H1 (cell line): ENCODE data around the gene FGF23. TPM values are rescaled to one million over a fixed set of nuclear protein-coding genes. Genes with fewer than 3 reads are reported as not detected.

Experiments used
- CTCF ChIA-PET: fragments of 300-600 bp; sonication (Branson Sonifier 250); formaldehyde crosslinking; loops from one replicate; lab custom pipeline; 2021; ENCODE audit not compliant: partially characterized antibody; lab: Charles Lee
- POLR2A ChIA-PET: fragments of 300-600 bp; sonication (Branson Sonifier 250); formaldehyde crosslinking; loops from one replicate; lab custom pipeline; 2021; ENCODE audit warnings: inconsistent platforms; ENCODE audit not compliant: partially characterized antibody; lab: Charles Lee
- DNase-seq, 2 experiments: peaks; one replicate each; pipeline versions ENCODE4 v3.0.0 to v3.0.0-alpha.2; 2010 to 2022; ENCODE audit warnings: low spot score in 2 of 2, low read depth in 1 of 2, mixed read lengths in 1 of 2
- FAIRE-seq: peaks from 2 replicates; lab custom pipeline; 2011; peaks lifted over from hg19 to GRCh38; lab: Jason Lieb, UNC
- H2AFZ ChIP-seq: 2 replicates; pipeline ENCODE4 v1.8.1; 2012; ENCODE audit warnings: low read length, inconsistent platforms
- H2AK5ac ChIP-seq: 2 replicates; pipeline ENCODE4 v1.6.1; 2013; ENCODE audit warnings: low read depth, low read length
- H2BK120ac ChIP-seq: replicated peaks from 2 replicates; pipeline ENCODE3; 2013; ENCODE audit warnings: low read depth, low read length, inconsistent platforms
- H2BK12ac ChIP-seq: 2 replicates; pipeline ENCODE4 v1.6.1; 2013; ENCODE audit warnings: low read depth, low read length
- H2BK15ac ChIP-seq: 2 replicates; pipeline ENCODE4 v1.6.1; 2013; ENCODE audit warnings: low read length
- H2BK20ac ChIP-seq: 2 replicates; pipeline ENCODE4 v1.6.1; 2013; ENCODE audit warnings: low read length
- H2BK5ac ChIP-seq: 2 replicates; pipeline ENCODE4 v1.6.1; 2013; ENCODE audit warnings: low read depth, low read length
- H3K14ac ChIP-seq: 2 replicates; pipeline ENCODE4 v1.6.1; 2013; ENCODE audit warnings: inconsistent platforms; ENCODE audit not compliant: insufficient read length
- H3K18ac ChIP-seq: 2 replicates; pipeline ENCODE4 v1.6.1; 2013; ENCODE audit warnings: low read length; ENCODE audit errors: extremely low read depth
- H3K23ac ChIP-seq: 2 replicates; pipeline ENCODE4 v1.6.1; 2013; ENCODE audit warnings: inconsistent platforms; ENCODE audit not compliant: insufficient read length
- H3K23me2 ChIP-seq: 2 replicates; pipeline ENCODE4 v1.6.1; 2013; ENCODE audit warnings: low read depth, low read length
- H3K27ac ChIP-seq: 2 replicates; pipeline ENCODE4 v1.6.1; 2011; ENCODE audit warnings: low read depth, low read length, inconsistent platforms
- H3K27me3 ChIP-seq, 4 experiments: replicated peaks in 1 of 4; 1 replicate in 1 of 4; 2 replicates in 3 of 4; pipeline versions ENCODE4 v1.6.1 to v1.8.1; 2011 to 2013; ENCODE audit warnings: low read length in 3 of 4, mild to moderate bottlenecking in 3 of 4, inconsistent platforms in 2 of 4, mixed read lengths in 2 of 4, moderate library complexity in 1 of 4; ENCODE audit not compliant: control insufficient read depth in 3 of 4, insufficient read depth in 3 of 4; ENCODE audit errors: extremely low read depth in 1 of 4
- H3K36me3 ChIP-seq, 4 experiments: 2 replicates each; pipeline versions ENCODE4 v1.6.1 to v1.8.1; 2011 to 2013; ENCODE audit warnings: mild to moderate bottlenecking in 4 of 4, low read length in 3 of 4, moderate library complexity in 2 of 4, control low read depth in 1 of 4, inconsistent platforms in 1 of 4; ENCODE audit not compliant: insufficient read depth in 4 of 4, control insufficient read depth in 2 of 4
- H3K4ac ChIP-seq: replicated peaks from 2 replicates; pipeline ENCODE3; 2013; ENCODE audit warnings: low read length, low read depth, mixed read lengths, inconsistent platforms; ENCODE audit not compliant: insufficient read length
- H3K4me1 ChIP-seq, 4 experiments: replicated peaks in 1 of 4; 1 replicate in 1 of 4; 2 replicates in 3 of 4; pipeline versions ENCODE4 v1.6.1 to v1.8.1; 2011 to 2013; ENCODE audit warnings: low read length in 3 of 4, inconsistent platforms in 2 of 4, mixed read lengths in 1 of 4; ENCODE audit not compliant: insufficient read depth in 4 of 4, control insufficient read depth in 3 of 4
- H3K4me2 ChIP-seq, 2 experiments: 2 replicates each; pipeline versions ENCODE4 v1.6.1 to v1.8.1; 2011 to 2013; ENCODE audit warnings: low read depth in 2 of 2, low read length in 2 of 2, control low read depth in 1 of 2, inconsistent platforms in 1 of 2, mild to moderate bottlenecking in 1 of 2; ENCODE audit not compliant: insufficient read depth in 1 of 2
- H3K4me3 ChIP-seq, 4 experiments: fragments of 200-600, 300-600 bp in 1 of 4; sonication (generic), shearing (Covaris generic), sonication (Bioruptor Twin) in 1 of 4; 2 replicates each; pipeline versions ENCODE4 v1.5.1 to v1.8.1; 2011 to 2016; ENCODE audit warnings: low read length in 4 of 4, low read depth in 3 of 4, control low read depth in 2 of 4, inconsistent platforms in 2 of 4, mild to moderate bottlenecking in 2 of 4, mixed read lengths in 1 of 4, moderate library complexity in 1 of 4; ENCODE audit not compliant: insufficient read depth in 2 of 4; ENCODE audit errors: extremely low read depth in 1 of 4
- H3K56ac ChIP-seq: replicated peaks from 2 replicates; pipeline ENCODE3; 2013; ENCODE audit warnings: low read depth, mild to moderate bottlenecking, mixed read lengths, low read length, inconsistent platforms; ENCODE audit not compliant: insufficient read length
- H3K79me1 ChIP-seq: 2 replicates; pipeline ENCODE4 v1.6.1; 2013; ENCODE audit warnings: low read depth, low read length, control low read depth
- H3K79me2 ChIP-seq, 2 experiments: 2 replicates each; pipeline versions ENCODE4 v1.6.1 to v1.8.1; 2012 to 2013; ENCODE audit warnings: low read length in 2 of 2, mild to moderate bottlenecking in 2 of 2, inconsistent platforms in 1 of 2; ENCODE audit not compliant: insufficient read depth in 2 of 2, control insufficient read depth in 1 of 2
- H3K9ac ChIP-seq, 4 experiments: replicated peaks in 1 of 4; 1 replicate in 1 of 4; 2 replicates in 3 of 4; pipeline versions ENCODE4 v1.6.1 to v1.8.1; 2011 to 2013; ENCODE audit warnings: low read depth in 3 of 4, low read length in 3 of 4, control low read depth in 2 of 4, mild to moderate bottlenecking in 2 of 4, moderate library complexity in 2 of 4, inconsistent platforms in 1 of 4; ENCODE audit errors: extremely low read depth in 1 of 4
- H3K9me3 ChIP-seq, 2 experiments: 2 replicates each; pipeline versions ENCODE4 v1.6.1 to v1.8.1; 2012 to 2013; ENCODE audit warnings: mild to moderate bottlenecking in 2 of 2, moderate library complexity in 2 of 2, control low read depth in 1 of 2, inconsistent platforms in 1 of 2, low read depth in 1 of 2, low read length in 1 of 2, mixed read lengths in 1 of 2; ENCODE audit not compliant: insufficient read depth in 2 of 2
- H4K20me1 ChIP-seq, 2 experiments: replicated peaks in 1 of 2; 2 replicates each; pipeline versions ENCODE3 to v1.8.1; 2011 to 2013; ENCODE audit warnings: inconsistent platforms in 2 of 2, low read length in 2 of 2, mild to moderate bottlenecking in 1 of 2; ENCODE audit not compliant: insufficient read depth in 2 of 2, control insufficient read depth in 1 of 2
- H4K5ac ChIP-seq: 2 replicates; pipeline ENCODE4 v1.6.1; 2013; ENCODE audit warnings: low read length, low read depth, mixed read lengths, inconsistent platforms; ENCODE audit not compliant: insufficient read length
- H4K8ac ChIP-seq: 2 replicates; pipeline ENCODE4 v1.8.0; 2013; ENCODE audit warnings: mild to moderate bottlenecking, moderate library complexity, low read length, inconsistent platforms; ENCODE audit not compliant: insufficient read depth; ENCODE audit errors: extremely low read depth
- H4K91ac ChIP-seq: replicated peaks from 2 replicates; pipeline ENCODE3; 2013; ENCODE audit warnings: low read length, mixed read lengths, inconsistent platforms; ENCODE audit not compliant: insufficient read length
- TCF12 ChIP-seq: IDR thresholded peaks from 2 replicates; pipeline ENCODE4 v1.6.1; 2011; ENCODE audit warnings: low read depth, mild to moderate bottlenecking, low read length
- WGBS, 2 experiments: shearing (Covaris generic) in 1 of 2; methylation state at CpG; one replicate each; pipeline versions ENCODE4 v1.1.6 to v1.1.7; 2013 to 2015; ENCODE audit warnings: low lambda C conversion rate in 2 of 2, mixed read lengths in 2 of 2, inconsistent platforms in 1 of 2, low coverage in 1 of 2, missing lambda C conversion rate in 1 of 2; ENCODE audit not compliant: insufficient replicate concordance in 2 of 2, insufficient coverage in 1 of 2, insufficient read length in 1 of 2; ENCODE audit errors: extremely low coverage in 1 of 2, missing lambda C conversion rate in 1 of 2; 5-methylcytosine and 5-hydroxymethylcytosine counted together
- polyA plus RNA-seq, 7 experiments: library from polyadenylated mRNA; depleted of rRNA in 3 of 7; stranded (reverse) in 5 of 7; unstranded in 2 of 7; fragments of >200 nt in 5 of 7; fragments of 200-250 nt in 2 of 7; gene quantifications; 1 replicate in 5 of 7; 2 replicates in 1 of 7; 4 replicates in 1 of 7; pipeline versions ENCODE4 v1.2.1 to v1.2.3, GENCODE V29; 2011 to 2013; ENCODE audit warnings: missing spikeins in 2 of 7, mixed read lengths in 2 of 7
- total RNA-seq: library from RNA; stranded (reverse); fragmentation: NEBNext Ultra II Directional; extraction: Animal tissue kit (Norgen Biotek cat#: 25700); gene quantifications from 2 replicates; pipeline ENCODE4 v1.2.1, GENCODE V29; 2021

FGF23 gene
- total and polyA plus RNA-seq, 2 of the 8 experiments (the other 6 are each of a cell fraction or from before 2014, with no cell fraction given) = 0.35 to 0.67 TPM

- ChIA-PET POLR2A (interaction anchor here (0.7 to 0.9 kb wide), 2 partner anchors 115 to 329 kb away, joined by 3 read pairs; partner anchors contain the start of gene RAD51AP1), CTCF (interaction anchor here (1.0 to 4.5 kb wide), 7 partner anchors 8 to 103 kb away, joined by 3 to 39 read pairs (median 4); partner anchors contain the start of gene FGF23)
- no peak overlapping the region for H3K56ac ChIP-seq
- H2BK15ac ChIP-seq = no peak overlapping the region
- no peak overlapping the region for H4K91ac ChIP-seq
- no peak overlapping the region for H3K14ac ChIP-seq
- H4K8ac ChIP-seq = no peak overlapping the region
- no peak overlapping the region for H3K4ac ChIP-seq
- H3K79me2 ChIP-seq = no peaks in the 10 kb centered on the region
- H2AK5ac ChIP-seq = no peak overlapping the region
- no peak overlapping the region for H3K4me2 ChIP-seq
- no peak overlapping the region for H3K4me3 ChIP-seq
- H2BK20ac ChIP-seq = 0 out of 2 replicates have a peak overlapping the region, but pooled peaks have one; percentile 8
- H3K9ac ChIP-seq = no peak overlapping the region
- H3K79me1 ChIP-seq = no peaks in the 10 kb centered on the region
- DNase-seq (no peak), FAIRE-seq (no peak)
- H3K23me2 ChIP-seq = no peaks in the 10 kb centered on the region
- H3K4me1 ChIP-seq = no peaks in the 10 kb centered on the region
- H2AFZ ChIP-seq = no peak overlapping the region
- H3K36me3 ChIP-seq = no peaks in the 10 kb centered on the region
- H4K5ac ChIP-seq = no peak overlapping the region
- no peaks in the 10 kb centered on the region for H3K27me3 ChIP-seq
- no peak overlapping the region for H3K18ac ChIP-seq
- H4K20me1 ChIP-seq = no peaks in the 10 kb centered on the region
- no peak overlapping the region for H2BK120ac ChIP-seq
- no peaks in the 10 kb centered on the region for H3K9me3 ChIP-seq
- H2BK5ac ChIP-seq = no peak overlapping the region
- no peak overlapping the region for H3K27ac ChIP-seq
- no peak overlapping the region for H2BK12ac ChIP-seq
- H3K23ac ChIP-seq = no peak overlapping the region
- WGBS, 2 experiments = 91% methylated on average over 11 of the region's 11 CpGs; no CpG with 5 or more reads in 1 of the 2 experiments
- TF ChIP-seq TCF12 = no peak
Measured at GRCh38 chr12:4423528-4424195, 44.1 kb upstream of the FGF23 start.
